ENCODE results near the gene P2RY11.

Gene P2RY11

GRCh38 chr19:10093295-10094186 is 18.0 kb upstream of the P2RY11 start:
- FAIRE-seq: no peak

- no peak for FAIRE-seq
Measured at GRCh38 chr19:10095622-10095947, 15.9 kb upstream of the P2RY11 start.

- no peak for FAIRE-seq
Measured at GRCh38 chr19:10095948-10096614, 15.4 kb upstream of the P2RY11 start.

GRCh38 chr19:10096615-10096963 is 14.9 kb upstream of the P2RY11 start:
- FAIRE-seq: no peak

- FAIRE-seq: no peak
Measured at GRCh38 chr19:10100163-10100785, 11.2 kb upstream of the P2RY11 start.

- no peak for FAIRE-seq
Measured at GRCh38 chr19:10102787-10103236, 8.7 kb upstream of the P2RY11 start.

- no peak for FAIRE-seq
Measured at GRCh38 chr19:10104130-10104513, 7.4 kb upstream of the P2RY11 start.

GRCh38 chr19:10104665-10105508 is 6.6 kb upstream of the P2RY11 start:
- FAIRE-seq: no peak

- no peak for FAIRE-seq
Measured at GRCh38 chr19:10105509-10106099, 5.9 kb upstream of the P2RY11 start.

- no peak for FAIRE-seq
Measured at GRCh38 chr19:10106100-10106936, 5.2 kb upstream of the P2RY11 start, which contains the start of gene PPAN. Gene PPAN, plus strand, starts transcription at chr19:10106362. Its CDS starts 33 bp downstream, at chr19:10106395.

- no peak for FAIRE-seq
Measured at GRCh38 chr19:10107254-10107653, 4.2 kb upstream of the P2RY11 start.

- no peak for FAIRE-seq
Measured at GRCh38 chr19:10107817-10108367, 3.6 kb upstream of the P2RY11 start.

- no peak for FAIRE-seq
Measured at GRCh38 chr19:10109528-10109927, 2.0 kb upstream of the P2RY11 start.

- FAIRE-seq: no peak
Measured at GRCh38 chr19:10110076-10110971, 1.2 kb upstream of the P2RY11 start.

- no peak for FAIRE-seq
Measured at GRCh38 chr19:10110972-10111317, 548 bp upstream of the P2RY11 start.

- FAIRE-seq: no peak
Measured at GRCh38 chr19:10112037-10112761, 706 bp downstream of the P2RY11 start.

- no peak for FAIRE-seq
Measured at GRCh38 chr19:10112895-10113591, 1.6 kb downstream of the P2RY11 start.

- no peak for FAIRE-seq
Measured at GRCh38 chr19:10113592-10113963, 2.1 kb downstream of the P2RY11 start.

Measured in islet of Langerhans (tissue), 1 donor.